T47D (cell line): Measurements from ENCODE around the gene TMEM80.
A peak's percentile ranks its signal among the peaks of the same experiment; 100 is the strongest.

Experiments used
- DNase-seq, 2 experiments: peaks; one replicate each; pipeline versions ENCODE4 v3.0.0 to v3.0.0-alpha.2; 2011 to 2012; ENCODE audit warnings: low read depth in 1 of 2, low spot score in 1 of 2
- JUND ChIP-seq: IDR thresholded peaks from 2 replicates; pipeline ENCODE4 v1.6.1; 2012; ENCODE audit warnings: low read depth
- in situ Hi-C: cut with HindIII; loops from 2 replicates; pipeline ENCODE4 v1.10.0; 2016; ENCODE audit warnings: low sequenced_read_pairs, low pct_unique_long_range_greater_than_20kb

Gene TMEM80

DNA sequence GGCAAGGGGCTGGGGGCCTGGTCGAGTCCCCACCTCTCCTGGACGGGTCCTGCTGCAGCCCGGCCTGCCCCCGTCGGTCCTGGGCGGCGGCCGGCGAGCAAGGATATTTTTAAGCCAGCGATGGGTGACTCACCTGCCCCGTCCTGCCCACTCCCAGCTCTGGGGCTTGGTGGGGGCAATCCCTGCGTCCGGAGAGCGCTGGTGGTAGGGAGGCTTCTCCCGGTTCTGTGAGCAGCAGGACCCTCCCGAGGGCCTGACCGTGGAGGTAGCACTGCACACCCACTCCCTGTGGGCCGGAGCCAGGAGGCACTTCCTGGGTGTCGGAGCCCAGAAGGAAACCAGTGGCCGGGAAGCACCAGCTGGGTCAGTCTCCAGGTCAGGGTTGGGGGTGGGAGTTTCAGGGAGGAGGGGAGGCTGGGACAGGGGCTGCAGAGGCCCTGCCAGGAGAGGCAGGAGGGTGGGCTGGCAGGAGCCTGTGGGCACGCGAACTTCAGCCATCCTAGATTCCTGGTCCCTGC is 10.9 kb downstream of the TMEM80 start:
- in situ Hi-C loops = no loop called here
- DNase-seq = peak in 1 of 2 experiments; percentile 39
- no peak for TF ChIP-seq JUND

DNA sequence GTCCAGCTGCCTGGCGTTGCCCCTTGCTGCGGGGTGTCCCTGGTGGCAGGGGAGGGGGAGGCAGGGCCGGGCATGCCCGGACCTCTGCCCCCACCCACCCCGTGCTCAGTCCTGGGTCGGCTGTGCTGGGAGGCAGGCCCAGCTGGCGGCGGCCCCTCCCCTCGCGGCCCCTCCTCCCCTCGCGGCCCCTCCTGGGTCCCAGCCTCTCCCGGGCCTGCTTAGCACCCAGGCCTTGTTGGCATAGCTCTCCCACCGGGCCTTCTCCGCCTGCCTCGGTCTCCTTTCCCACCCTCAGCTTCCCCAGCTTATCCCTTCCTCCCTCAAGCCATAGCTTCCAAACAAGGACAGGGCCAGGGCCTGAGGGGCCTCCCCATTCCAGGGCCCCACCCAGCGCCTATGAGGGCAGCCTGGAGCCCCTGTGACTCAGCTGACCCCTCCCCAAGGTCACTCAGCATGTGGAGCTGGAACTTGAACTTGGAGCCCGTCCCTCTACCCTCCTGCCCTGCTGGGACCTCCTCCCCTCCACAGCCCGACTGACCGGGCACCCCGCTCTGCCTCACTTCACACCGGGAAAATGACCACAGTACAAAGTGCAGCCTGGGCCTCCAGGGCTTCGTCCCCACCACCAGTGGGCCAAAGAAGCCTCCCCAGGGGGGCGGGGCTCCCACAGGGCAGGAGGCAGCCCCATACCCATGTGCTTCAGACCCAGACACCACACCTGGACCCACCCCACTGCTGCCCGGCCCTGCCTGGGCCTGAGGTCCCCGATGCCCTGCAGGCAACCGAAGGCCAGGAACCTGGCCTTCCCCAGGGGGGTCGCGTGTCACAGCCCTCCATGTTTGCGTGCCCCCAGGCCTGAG is 11.6 kb downstream of the TMEM80 start:
- in situ Hi-C loops = no loop called here
- TF ChIP-seq JUND = no peak
- peak; percentile 69 for DNase-seq

DNA sequence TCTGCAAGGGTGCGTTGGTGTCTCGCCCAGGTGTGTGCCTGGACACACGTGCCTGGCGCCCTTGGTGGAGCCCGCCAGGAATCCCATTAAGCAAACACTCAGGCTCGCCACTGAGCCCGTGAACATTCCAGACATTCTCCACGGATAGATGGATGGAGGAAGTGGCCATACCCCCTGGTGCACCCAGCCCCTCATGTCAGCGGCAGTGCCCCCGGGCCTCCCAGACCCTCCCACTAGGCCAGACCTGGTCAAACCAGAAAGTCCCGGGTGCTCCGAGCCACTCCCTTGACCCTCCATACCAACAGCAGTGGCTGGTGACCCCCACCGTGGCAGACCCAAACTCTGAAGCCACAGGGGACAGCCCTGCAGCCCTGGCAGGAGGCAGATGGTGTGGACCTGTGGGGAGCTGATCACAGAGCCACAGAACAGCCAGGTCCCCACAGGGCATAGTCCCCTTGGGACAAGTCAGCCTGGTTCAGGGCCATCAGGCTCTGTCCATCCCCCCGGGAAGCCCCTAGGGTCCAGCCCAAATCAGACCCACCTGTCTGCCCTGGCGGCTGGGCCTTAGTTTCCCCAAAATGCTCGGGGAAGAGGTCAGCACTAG is 12.3 kb downstream of the TMEM80 start:
- no peak for TF ChIP-seq JUND
- in situ Hi-C loops = no loop called here
- peak; percentile 54 to 80 for DNase-seq

DNA sequence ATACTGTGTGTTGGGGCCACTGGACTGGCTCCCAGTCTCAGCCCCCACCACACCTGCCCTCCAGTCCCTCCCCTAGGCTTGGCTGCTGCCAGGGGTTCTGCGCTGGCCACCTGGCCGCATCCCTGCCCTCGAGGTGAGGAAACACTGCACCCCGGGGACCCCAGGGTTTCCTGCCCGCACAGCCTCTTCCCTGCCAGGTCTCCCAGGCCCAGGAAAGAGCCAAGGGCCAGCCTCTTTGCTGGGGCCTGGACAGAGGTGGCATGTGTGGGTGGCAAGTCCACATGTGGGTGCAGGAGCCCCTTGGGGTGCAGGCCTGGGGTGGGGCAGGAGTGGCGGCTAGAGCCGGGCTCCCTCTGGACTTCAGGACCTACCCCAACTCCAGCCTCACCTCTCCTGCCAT is 12.9 kb downstream of the TMEM80 start:
- no peak for DNase-seq
- in situ Hi-C loops = no loop called here
- no peak for TF ChIP-seq JUND

DNA sequence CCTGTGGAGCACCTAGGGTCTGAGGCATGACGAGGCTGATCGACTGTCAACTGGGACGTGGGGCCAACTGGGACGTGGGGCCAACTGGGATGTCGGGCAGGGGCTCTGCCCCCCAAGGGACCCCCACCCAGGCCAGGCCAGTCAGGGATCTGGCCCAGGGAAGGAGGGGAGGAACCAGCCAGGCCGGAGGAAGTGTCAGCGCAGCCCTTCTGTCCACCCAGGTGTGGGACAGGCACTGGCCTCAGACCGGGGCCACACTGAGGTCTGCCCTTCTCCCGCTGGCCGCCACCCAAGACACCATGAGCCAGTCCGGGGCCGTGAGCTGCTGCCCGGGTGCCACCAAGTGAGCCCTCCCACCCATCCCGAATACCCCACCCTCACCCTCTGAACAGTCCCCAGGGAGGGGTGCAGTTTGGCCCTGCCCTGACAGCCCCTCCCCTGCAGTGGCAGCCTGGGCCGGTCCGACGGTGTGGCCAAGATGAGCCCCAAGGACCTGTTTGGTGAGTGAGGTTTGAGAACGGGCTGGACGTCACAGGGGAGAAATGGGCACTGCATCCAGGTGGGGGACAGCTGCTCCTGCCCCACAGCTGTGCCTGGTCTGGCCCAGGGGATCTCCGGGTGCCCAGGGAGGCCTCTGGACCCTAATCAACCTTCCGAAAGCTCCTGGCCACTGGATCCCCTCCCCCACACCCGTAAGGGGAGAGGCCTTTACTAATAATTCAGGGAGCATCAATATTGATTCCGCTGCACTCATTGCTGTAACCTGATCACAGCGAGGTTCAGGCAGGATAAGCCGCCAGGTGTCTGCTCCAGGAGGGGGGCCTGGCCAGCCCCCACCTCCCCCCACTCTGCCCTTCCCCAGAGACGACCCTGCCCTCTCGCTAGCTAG is 13.7 kb downstream of the TMEM80 start:
- DNase-seq = peak in 1 of 2 experiments; percentile 56
- in situ Hi-C loops = no loop called here
- no peak for TF ChIP-seq JUND

DNA sequence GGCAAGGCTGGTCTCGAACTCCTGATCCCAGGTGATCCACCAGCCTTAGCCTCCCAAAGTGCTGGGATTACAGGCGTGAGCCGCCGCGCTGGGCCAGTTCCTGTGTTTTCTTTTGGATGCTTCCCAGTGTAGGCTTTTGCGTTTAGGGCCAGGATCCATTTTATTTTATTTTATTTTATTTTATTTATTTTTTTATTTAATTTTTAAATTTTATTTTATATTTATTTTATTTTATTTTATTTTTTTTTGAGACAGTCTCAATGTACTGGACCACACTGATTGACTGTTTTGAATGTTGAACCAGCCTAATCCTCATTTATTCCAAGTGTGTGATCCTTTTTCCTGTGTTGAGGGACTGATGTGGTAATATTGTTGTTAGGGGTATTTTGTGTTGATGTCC is 18.8 kb downstream of the TMEM80 start:
- DNase-seq = no peak
- TF ChIP-seq JUND = no peak
- in situ Hi-C loops = no loop called here

DNA sequence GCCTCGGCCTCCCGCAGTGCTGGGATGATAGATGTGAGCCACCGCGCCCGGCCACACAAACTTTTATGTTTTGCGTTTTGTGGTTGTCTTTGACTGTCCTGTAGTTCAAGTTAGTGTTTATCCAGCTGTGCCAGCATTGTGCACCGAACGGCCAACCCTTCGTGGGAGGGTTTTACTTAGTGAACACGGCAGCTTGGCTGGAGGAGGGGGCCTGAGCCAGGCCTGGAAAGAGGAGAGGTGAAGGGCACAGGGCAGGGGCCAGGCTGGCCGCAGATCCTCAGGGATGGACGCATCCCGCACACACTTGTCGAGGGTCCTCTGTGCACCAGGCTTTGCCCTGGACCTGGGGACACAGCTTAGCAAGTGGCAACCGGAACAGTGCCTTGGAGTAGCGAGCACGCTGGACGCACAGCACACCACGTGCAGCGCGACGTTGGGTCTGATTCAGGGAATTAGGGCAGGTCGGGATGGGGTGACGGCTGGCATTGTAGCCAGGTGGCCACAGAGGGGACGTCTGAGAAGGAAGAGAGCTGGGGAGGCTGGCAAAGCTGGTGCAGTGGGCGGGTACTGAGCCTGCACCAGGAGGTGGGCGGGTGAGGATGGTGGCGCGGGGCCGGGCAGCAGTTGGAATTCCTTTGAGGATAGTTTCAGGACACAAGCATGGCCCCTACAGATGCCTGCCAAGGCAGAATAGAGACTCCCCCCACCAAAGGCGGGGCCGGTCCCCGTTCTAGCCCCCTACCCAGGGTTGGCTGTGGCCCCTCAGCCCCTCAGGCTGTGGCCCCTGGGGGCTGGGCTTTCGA is 23.8 kb downstream of the TMEM80 start:
- DNase-seq = no peak
- no peak for TF ChIP-seq JUND
- in situ Hi-C loops = no loop called here

DNA sequence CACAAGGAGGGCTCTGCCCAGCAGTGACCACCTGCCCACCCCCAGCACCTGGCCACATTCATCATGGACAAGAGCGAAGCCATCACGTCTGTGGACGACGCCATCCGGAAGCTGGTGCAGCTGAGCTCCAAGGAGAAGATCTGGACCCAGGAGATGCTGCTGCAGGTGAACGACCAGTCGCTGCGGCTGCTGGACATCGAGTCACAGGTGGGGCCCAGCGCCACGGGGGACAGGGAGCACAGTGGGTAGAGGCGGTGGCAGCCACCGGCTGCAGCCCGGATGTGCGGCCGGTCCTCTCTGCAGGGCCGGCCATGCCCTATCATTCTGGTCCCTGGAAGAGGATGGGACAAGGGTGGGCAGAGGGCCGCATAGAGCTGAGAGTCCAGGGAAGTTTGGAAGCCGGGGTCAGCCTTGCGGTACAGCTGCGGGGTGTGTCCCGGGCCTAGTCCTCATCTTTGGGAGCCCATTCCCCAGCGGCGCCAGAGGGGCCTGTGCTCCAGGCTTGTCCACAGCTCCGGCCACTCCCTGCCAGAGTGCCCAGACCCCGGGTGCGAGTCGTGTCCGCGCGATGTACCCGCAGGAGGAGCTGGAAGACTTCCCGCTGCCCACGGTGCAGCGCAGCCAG is 24.5 kb downstream of the TMEM80 start:
- no peak for DNase-seq
- no peak for TF ChIP-seq JUND
- in situ Hi-C loops = no loop called here

DNA sequence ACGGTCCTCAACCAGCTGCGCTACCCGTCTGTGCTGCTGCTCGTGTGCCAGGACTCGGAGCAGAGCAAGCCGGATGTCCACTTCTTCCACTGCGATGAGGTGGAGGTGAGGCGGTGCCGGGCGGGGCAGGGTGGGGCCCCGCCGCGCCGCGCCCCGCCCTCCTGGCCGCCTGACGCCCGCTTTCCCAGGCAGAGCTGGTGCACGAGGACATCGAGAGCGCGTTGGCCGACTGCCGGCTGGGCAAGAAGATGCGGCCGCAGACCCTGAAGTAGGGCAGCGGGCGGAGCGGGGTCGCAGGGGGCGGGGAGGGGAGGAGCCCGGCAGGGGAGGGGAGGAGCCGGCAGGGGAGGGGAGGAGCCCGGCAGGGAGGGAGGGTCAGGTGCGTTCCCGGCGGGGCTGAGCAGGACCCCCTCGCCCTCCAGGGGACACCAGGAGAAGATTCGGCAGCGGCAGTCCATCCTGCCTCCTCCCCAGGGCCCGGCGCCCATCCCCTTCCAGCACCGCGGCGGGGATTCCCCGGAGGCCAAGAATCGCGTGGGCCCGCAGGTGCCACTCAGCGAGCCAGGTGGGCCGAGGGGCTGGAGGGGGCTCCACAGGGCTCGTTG is 25.1 kb downstream of the TMEM80 start:
- TF ChIP-seq JUND = no peak
- no peak for DNase-seq
- in situ Hi-C loops = no loop called here

DNA sequence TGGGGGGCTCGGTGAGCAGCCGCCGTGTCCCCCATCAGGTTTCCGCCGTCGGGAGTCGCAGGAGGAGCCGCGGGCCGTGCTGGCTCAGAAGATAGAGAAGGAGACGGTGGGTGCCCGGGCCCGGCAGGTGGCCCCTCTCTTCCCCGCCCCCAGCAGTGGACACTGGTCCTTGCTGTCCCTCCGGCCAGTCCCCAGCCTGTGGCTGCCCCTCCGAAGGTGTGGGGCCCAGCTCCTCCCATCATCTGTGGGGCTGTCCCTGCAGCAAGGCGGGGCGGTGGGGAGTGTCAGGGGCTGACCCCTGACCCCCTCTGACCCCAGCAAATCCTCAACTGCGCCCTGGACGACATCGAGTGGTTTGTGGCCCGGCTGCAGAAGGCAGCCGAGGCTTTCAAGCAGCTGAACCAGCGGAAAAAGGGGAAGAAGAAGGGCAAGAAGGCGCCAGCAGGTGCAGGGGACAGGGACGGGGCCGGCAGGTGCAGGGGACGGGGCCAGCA is 25.7 kb downstream of the TMEM80 start:
- no peak for TF ChIP-seq JUND
- DNase-seq = no peak
- in situ Hi-C loops = no loop called here

DNA sequence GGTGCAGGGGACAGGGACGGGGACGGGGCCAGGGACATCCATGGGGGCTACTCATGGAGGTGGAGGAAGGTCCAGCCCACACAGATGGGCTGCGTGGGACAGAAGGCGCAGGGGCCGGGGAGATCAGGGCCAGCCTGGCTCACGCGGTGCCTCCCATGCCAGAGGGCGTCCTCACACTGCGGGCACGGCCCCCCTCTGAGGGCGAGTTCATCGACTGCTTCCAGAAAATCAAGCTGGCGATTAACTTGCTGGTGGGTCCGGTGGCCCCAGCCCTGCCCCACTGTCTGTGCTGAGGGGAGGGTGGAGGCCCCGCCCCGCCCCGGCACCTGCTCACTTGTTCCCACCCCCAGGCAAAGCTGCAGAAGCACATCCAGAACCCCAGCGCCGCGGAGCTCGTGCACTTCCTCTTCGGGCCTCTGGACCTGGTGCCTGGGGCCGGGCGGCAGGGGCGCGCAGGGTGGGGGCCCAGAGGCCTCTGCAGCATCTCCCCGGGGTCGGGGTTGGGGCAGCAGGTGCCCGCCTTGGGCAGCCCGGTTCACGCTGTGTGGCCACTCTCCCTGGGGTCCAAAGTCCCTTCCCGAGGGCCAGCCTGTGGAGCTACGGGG is 26.2 kb downstream of the TMEM80 start:
- no peak for TF ChIP-seq JUND
- DNase-seq = no peak
- in situ Hi-C loops = no loop called here
